GM12875 (cell line): ENCODE data around the gene NLRP6.
"Not testable (repeated sequence)": the region's sequence is repeated elsewhere in the genome, so short reads cannot be mapped to it uniquely, and the experiment has no call there.

Source experiments
- H3K4me3 ChIP-seq: one replicate; pipeline ENCODE4 v1.5.1; 2011; ENCODE audit warnings: low read depth, low read length, control low read depth
- TF ChIP-seq, protein P1 (sequence below): IDR thresholded peaks from 2 replicates; pipeline ENCODE4 v1.5.1; 2011; ENCODE audit warnings: low read depth, mild to moderate bottlenecking, control low read depth, inconsistent platforms, low read length, moderate library complexity, borderline replicate concordance; ENCODE audit not compliant: insufficient read depth

The NLRP6 gene

DNA sequence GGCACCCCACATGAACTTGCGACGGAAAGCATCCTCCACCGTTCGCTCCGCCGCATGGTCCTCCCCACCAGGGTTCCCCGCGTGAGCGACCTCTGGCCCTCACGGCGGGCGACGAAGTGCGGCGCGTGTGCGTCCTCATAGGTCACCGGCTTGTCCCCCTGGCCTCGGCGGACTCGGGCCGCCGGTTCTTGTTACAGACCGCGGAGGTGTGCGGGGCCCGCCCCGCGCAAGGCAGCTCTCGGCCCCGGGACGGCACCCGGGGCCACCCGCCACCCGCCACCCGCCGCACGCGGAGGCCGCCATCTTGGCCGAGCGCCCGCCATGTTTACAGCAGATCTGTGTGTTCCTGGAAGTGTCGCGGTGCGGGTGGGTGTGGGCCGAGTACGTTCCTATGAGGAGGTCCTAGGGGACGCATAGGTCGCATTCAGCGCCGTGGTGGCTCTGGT lies 25.9 kb downstream of the NLRP6 start:
- TF ChIP-seq, protein P1, sequence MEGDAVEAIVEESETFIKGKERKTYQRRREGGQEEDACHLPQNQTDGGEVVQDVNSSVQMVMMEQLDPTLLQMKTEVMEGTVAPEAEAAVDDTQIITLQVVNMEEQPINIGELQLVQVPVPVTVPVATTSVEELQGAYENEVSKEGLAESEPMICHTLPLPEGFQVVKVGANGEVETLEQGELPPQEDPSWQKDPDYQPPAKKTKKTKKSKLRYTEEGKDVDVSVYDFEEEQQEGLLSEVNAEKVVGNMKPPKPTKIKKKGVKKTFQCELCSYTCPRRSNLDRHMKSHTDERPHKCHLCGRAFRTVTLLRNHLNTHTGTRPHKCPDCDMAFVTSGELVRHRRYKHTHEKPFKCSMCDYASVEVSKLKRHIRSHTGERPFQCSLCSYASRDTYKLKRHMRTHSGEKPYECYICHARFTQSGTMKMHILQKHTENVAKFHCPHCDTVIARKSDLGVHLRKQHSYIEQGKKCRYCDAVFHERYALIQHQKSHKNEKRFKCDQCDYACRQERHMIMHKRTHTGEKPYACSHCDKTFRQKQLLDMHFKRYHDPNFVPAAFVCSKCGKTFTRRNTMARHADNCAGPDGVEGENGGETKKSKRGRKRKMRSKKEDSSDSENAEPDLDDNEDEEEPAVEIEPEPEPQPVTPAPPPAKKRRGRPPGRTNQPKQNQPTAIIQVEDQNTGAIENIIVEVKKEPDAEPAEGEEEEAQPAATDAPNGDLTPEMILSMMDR, result no peak
- H3K4me3 ChIP-seq, result no peak overlapping the region

DNA sequence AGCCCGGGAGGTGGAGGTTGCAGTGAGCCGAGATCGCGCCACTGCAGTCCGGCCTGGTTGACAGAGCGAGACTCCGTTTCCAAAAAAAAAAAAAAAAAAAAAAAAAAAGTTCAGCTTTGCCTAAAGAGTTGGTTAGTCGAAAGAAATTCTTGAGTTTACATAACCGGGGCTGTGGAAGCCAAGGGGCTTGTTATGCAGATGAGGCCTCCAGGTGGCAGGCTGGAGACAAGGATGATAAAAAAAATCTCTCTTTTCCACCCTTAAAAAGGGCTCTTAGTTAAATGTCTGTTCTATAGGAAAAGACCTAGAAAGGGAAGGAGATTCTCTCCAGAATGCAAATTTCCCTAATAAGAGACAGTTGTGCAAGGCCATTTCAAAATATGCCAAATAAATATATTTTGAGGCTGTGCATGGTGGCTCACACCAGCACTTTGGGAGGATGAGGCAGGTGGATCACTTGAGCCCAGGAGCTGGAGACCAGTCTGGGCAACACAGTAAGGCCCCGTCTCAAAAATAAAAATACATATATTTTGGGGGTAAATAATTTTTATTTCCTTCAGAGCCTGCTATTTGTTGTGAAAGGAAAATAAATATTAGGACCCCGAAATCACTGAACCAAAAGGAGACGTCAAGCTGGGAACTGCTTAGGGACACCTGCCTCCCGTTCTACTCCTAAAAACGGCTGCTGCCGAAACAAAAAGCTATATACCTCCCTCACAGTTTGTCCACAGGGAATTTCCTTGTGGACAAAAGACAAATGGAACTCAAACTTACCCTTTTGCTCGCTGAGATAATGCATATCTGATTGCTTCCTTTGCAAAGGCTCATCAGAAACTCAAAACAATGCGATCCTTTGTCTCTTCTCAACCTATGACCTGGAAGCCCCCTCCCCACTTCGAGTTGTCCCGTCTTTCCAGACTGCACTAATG lies 27.0 kb downstream of the NLRP6 start:
- no peak overlapping the region for H3K4me3 ChIP-seq
- TF ChIP-seq, protein P1, result peak; percentile 57; the same call in 1 of the 2 replicates

DNA sequence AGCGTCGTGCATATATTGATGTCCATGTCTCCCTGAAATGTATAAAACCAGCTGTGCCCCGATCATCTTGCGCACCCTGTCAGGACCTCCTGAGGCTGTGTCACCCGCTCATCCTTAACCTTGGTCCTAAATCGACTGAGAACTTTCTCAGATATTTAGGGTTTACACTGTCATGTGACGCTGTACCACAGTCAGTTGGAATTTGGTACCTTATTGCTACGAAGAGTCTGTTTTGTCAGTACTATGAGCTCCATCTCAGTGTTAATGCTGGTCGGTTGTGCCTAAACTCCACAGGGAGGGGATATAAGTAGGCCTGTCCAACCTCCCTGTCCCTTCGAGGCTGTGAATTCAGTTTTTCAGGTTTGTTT lies 27.6 kb downstream of the NLRP6 start:
- H3K4me3 ChIP-seq, result no peak overlapping the region
- TF ChIP-seq, protein P1, result no peak

DNA sequence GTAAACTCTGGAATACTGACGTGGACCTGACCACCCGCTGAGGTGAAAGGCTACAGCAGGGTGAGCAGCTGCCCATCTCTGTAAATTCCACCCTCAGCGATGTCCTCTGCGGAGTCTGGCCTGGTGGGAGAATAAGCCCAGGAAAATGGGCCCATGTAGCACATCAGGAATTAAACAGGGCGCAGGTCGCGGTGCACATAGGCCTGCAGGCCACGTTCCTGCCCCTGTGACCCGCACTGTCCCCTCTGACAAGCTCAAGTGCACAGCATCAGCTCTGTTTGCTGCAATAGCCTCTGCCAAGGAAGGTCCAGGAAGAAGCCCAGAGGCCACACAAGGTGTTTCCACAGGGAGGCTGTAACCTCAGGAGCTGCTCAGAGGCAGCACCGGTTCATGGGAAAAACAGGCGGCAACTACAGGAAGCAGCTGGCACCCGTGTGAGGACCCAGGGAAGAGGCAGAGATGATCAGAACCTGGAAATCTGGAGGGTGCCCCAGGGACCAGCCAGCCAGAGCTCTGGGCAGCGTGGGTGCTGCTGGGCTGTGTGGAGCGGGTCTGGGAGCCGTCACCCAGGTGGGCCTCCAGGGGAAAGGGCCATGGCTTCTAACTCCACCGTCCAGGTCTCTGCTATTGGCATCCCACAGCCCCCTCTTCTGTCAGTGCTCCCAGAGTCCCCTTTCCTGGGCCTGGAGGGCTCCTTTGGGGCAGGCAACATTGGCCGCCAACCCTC lies 28.6 kb downstream of the NLRP6 start:
- TF ChIP-seq, protein P1, result no peak
- no peak overlapping the region for H3K4me3 ChIP-seq

DNA sequence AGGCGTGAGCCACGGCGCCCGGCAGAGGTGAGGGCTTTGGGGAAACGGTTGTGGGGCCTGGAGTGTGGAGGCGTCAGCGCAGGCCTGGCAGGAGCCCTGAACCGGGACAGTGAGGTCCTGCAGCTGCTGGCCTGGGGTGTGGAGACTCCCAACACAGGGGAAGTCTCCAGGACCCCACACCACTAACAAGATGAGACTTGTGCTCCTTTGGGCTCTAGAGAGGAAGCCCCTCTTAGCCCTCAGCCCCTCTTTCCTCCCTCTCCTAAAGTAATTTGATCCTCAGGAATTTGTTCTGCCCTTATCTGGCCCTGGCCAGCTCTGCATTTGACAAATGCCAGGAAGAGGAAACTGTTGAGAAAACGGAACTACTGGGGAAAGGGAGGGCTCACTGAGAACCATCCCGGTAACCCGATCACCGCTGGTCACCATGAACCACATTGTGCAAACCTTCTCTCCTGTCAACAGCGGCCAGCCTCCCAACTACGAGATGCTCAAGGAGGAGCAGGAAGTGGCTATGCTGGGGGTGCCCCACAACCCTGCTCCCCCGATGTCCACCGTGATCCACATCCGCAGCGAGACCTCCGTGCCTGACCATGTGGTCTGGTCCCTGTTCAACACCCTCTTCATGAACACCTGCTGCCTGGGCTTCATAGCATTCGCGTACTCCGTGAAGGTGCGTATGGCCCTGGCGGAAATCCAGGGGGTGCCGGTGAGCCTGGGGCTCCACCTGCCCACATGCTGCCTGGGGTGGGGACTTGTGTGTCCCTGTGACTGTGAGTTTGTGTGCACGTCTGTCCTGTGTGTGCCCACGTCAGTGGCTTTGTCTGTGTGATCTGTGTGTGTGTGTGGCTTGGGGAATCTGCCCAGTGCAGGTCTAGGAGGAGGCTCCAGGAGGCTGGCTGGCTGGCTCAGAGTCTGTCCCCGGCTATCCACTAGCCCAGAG lies 29.8 kb downstream of the NLRP6 start, which contains the start of gene IFITM2:
TSS of gene IFITM2 (plus strand) at position 51 of the 943 bp plus-strand sequence. CDS start at position 428, 377 bp downstream.
- H3K4me3 ChIP-seq, result peak within 1 kb of the TSS; percentile 66
- TF ChIP-seq, protein P1, result peak; percentile 14; the same call in 1 of the 2 replicates

DNA sequence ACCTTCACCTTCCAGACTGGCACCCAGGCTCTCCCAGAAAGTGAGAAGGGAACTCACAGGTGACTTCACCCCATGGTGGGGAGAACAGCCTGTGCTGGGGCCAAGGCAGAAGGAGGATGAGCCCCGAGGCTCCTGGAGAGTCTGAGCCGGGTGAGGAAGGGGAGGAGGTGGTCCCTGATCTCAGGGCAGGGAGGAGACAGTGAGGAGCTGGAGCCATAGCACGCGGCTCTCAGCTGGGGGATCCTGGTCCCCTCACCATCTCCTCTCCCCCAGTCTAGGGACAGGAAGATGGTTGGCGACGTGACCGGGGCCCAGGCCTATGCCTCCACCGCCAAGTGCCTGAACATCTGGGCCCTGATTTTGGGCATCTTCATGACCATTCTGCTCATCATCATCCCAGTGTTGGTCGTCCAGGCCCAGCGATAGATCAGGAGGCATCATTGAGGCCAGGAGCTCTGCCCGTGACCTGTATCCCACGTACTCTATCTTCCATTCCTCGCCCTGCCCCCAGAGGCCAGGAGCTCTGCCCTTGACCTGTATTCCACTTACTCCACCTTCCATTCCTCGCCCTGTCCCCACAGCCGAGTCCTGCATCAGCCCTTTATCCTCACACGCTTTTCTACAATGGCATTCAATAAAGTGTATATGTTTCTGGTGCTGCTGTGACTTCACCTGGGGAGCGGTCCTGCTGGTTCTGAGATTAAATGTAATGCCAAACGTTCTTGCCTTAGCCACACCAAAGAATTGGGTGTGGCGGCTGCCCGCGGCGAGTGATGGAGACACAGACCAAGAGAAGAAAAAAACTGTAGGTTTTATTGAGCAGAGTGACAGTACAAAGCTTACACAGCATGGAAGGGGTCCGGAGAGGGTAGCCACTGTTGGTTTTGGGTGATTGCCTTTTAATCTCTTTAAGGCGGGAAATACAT lies 30.8 kb downstream of the NLRP6 start:
- H3K4me3 ChIP-seq, result peak overlapping the region; percentile 56

DNA sequence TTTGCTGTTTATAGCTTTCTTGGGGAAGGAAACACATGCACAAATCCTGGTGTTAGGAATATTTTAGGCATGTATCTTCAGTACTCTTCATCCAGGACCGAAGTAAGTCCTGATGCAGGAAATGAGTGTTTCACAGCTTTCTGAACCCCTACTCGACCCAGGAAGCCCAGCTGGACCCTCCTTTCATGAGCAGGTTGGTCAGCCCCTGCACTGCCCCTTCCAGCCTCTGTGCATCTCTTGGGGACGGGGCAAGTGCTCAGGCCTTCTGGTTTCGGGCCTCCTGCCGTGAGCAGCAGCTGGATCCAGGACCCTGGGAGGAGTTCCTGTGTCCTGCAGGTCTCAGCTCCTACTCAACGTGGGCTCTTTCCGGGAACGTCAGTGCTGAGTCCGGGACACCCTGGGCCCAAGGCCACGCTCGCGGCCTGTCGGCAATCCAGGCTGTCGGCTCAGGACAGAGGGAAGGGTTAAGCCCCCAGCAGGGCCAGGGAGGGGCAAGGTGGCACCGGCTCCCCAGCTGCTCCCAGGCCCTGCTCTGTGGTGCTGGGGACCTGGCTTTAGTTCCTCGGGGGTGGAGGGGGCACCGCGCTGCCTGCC lies 31.9 kb downstream of the NLRP6 start:
- peak overlapping the region; percentile 56 for H3K4me3 ChIP-seq

DNA sequence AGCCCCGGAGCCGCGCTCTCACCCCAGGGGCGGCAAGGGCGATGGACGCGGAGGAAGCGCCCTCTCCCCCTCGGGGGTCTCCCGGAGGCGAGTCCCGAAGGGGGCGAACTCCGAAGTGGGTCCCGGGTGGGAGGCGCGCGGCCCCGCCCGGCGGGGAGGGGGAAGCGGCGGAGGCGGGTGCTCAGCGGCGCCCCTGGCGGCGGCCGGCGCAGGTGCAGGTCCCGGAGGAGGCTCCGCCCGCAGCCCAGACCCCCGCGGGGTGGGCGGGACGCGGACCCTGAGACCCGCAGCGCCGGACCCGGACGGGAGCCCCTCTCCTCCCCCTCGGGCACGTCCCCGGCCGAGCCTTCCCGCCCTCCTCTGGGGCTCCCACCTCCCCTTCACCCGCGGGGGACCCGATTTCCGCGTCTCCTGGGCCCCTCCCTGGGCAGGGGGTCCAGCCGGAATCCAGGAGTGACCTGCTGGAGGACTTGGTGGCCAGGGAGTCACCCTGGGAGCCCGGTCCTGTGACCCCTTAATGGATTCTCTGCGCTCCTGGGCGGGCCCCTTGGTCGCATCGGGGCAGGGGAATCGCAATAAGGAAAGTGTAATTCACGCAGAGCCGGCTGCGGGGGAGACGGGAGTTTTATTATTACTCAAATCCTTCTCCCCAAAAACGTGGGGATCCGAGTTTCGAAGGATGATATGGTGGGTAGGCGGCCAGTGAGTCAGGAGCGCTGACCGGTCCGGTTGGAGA lies 33.0 kb downstream of the NLRP6 start:
- H3K4me3 ChIP-seq, result not testable (repeated sequence)
